HepG2 (cell line): ENCODE data around the gene COX4I2. TPM values are rescaled to one million over a fixed set of nuclear protein-coding genes. Genes with fewer than 3 reads are reported as not detected.

Experiments
- AFF4 ChIP-seq: sonication (generic); formaldehyde crosslinking; IDR thresholded peaks from 2 replicates; pipeline ENCODE4 v1.4.0; 2020; ENCODE audit warnings: missing genetic modification reagents
- BHLHE40 ChIP-seq: IDR thresholded peaks from 2 replicates; pipeline ENCODE4 v1.6.1; 2011; ENCODE audit warnings: low read length, improper control_type of control experiment
- DNMT3B ChIP-seq: conservative IDR thresholded peaks from 2 replicates; pipeline ENCODE4 v1.6.1; 2016; ENCODE audit warnings: missing biosample characterization, control low read depth
- GZF1 ChIP-seq: sonication (generic); formaldehyde crosslinking; IDR thresholded peaks from 2 replicates; pipeline ENCODE4 v1.5.1; 2020; ENCODE audit warnings: mild to moderate bottlenecking, missing genetic modification reagents
- HMG20A ChIP-seq: IDR thresholded peaks from 2 replicates; pipeline ENCODE4 v1.6.1; 2016; ENCODE audit warnings: borderline replicate concordance
- HMGXB4 ChIP-seq, 2 experiments: sonication (generic) in 1 of 2; formaldehyde crosslinking in 1 of 2; IDR thresholded peaks; 2 replicates each; pipeline versions ENCODE4 v1.4.0 to v1.6.1; 2018 to 2020; ENCODE audit warnings: missing genetic modification reagents in 2 of 2, borderline replicate concordance in 1 of 2, low read depth in 1 of 2, mild to moderate bottlenecking in 1 of 2, missing biosample characterization in 1 of 2
- NCOR1 ChIP-seq: fragments of 200-600 bp; sonication (generic); IDR thresholded peaks from 2 replicates; pipeline ENCODE4 v1.7.0; 2017; ENCODE audit warnings: antibody characterized with exemption, low read length, borderline replicate concordance
- SNAI1 ChIP-seq: sonication (generic); formaldehyde crosslinking; IDR thresholded peaks from 2 replicates; pipeline ENCODE4 v1.5.0; 2020; ENCODE audit warnings: mild to moderate bottlenecking, missing genetic modification reagents, borderline replicate concordance
- ZBTB7B ChIP-seq: sonication (generic); formaldehyde crosslinking; IDR thresholded peaks from 2 replicates; pipeline ENCODE4 v1.4.0; 2020; ENCODE audit warnings: missing genetic modification reagents
- ZMAT5 ChIP-seq: sonication (generic); formaldehyde crosslinking; IDR thresholded peaks from 2 replicates; pipeline ENCODE4 v1.5.0; 2020; ENCODE audit warnings: mild to moderate bottlenecking, low read depth, missing genetic modification reagents, borderline replicate concordance
- ZNF225 ChIP-seq: sonication (generic); formaldehyde crosslinking; IDR thresholded peaks from 2 replicates; pipeline ENCODE4 v1.4.0; 2020; ENCODE audit warnings: mild to moderate bottlenecking, missing genetic modification reagents
- ZNF232 ChIP-seq: sonication (generic); formaldehyde crosslinking; IDR thresholded peaks from 2 replicates; pipeline ENCODE4 v1.4.0; 2020; ENCODE audit warnings: missing genetic modification reagents, borderline replicate concordance
- ZNF276 ChIP-seq: sonication (generic); formaldehyde crosslinking; IDR thresholded peaks from 2 replicates; pipeline ENCODE4 v1.4.0; 2020; ENCODE audit warnings: mild to moderate bottlenecking, low read depth, missing genetic modification reagents
- ZNF549 ChIP-seq: sonication (generic); formaldehyde crosslinking; IDR thresholded peaks from 2 replicates; pipeline ENCODE4 v1.5.0; 2020; ENCODE audit warnings: missing genetic modification reagents
- ZNF615 ChIP-seq: sonication (generic); formaldehyde crosslinking; IDR thresholded peaks from 2 replicates; pipeline ENCODE4 v1.5.0; 2020; ENCODE audit warnings: mild to moderate bottlenecking, missing genetic modification reagents, borderline replicate concordance
- polyA plus RNA-seq, 8 experiments: library from polyadenylated mRNA; depleted of rRNA in 3 of 8; stranded (reverse) in 7 of 8; unstranded in 1 of 8; fragments of >200 nt; fragmentation: Illumina TruSeq in 4 of 8; extraction: Trizol in 4 of 8; gene quantifications; 2 replicates each; pipeline versions ENCODE4 v1.2.1 to v1.2.3, GENCODE V29; 2011 to 2016; ENCODE audit warnings: low read depth in 4 of 8, missing spikeins in 1 of 8, mixed read lengths in 1 of 8; ENCODE audit not compliant: insufficient read depth in 1 of 8
- total RNA-seq, 5 experiments: library from RNA; depleted of rRNA; stranded (reverse); fragments of >200 nt; fragmentation: Illumina TruSeq; extraction: Trizol; gene quantifications; 2 replicates each; pipeline ENCODE4 v1.2.3, GENCODE V29; 2016; ENCODE audit warnings: low read depth in 1 of 5
- TF ChIP-seq, protein P1 (sequence below): sonication (generic); formaldehyde crosslinking; IDR thresholded peaks from 2 replicates; pipeline ENCODE4 v1.5.0; 2020; ENCODE audit warnings: missing genetic modification reagents

The COX4I2 gene
- total and polyA plus RNA-seq, 2 of the 13 experiments (the other 11 are each of a cell fraction or from before 2014, with no cell fraction given) = 1.1 TPM; not detected in 1

- TF ChIP-seq AFF4 (CRISPR knock-in tag) (peak; percentile 100), ZNF276 (CRISPR knock-in tag) (peak; percentile 22), DNMT3B (CRISPR knock-in tag) (peak; percentile 98), GZF1 (CRISPR knock-in tag) (peak; percentile 86; the same call in 1 of the 2 replicates), ZNF232 (CRISPR knock-in tag) (peak; percentile 76), ZNF549 (CRISPR knock-in tag) (peak; percentile 46; the same call in 1 of the 2 replicates), ZBTB7B (CRISPR knock-in tag) (peak; percentile 74), NCOR1 (no peak; the same call in 1 of the 2 replicates), SNAI1 (CRISPR knock-in tag) (no peak), ZNF615 (CRISPR knock-in tag) (peak; percentile 94), ZNF225 (CRISPR knock-in tag) (peak; percentile 95), HMGXB4 (CRISPR knock-in tag; IDR thresholded peaks at IDR 0.05; ENCODE audit: borderline replicate concordance in 1 of 2, low read depth in 1 of 2) (peak; percentile 87 to 94; a peak in 3 of 4 replicates), BHLHE40 (peak; percentile 49; the same call in 1 of the 2 replicates), ZMAT5 (CRISPR knock-in tag) (0 out of 2 replicates have a peak, but pooled peaks have one; percentile 72), HMG20A (CRISPR knock-in tag) (no peak; the same call in 1 of the 2 replicates)
- TF ChIP-seq, protein P1, sequence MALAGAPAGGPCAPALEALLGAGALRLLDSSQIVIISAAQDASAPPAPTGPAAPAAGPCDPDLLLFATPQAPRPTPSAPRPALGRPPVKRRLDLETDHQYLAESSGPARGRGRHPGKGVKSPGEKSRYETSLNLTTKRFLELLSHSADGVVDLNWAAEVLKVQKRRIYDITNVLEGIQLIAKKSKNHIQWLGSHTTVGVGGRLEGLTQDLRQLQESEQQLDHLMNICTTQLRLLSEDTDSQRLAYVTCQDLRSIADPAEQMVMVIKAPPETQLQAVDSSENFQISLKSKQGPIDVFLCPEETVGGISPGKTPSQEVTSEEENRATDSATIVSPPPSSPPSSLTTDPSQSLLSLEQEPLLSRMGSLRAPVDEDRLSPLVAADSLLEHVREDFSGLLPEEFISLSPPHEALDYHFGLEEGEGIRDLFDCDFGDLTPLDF (CRISPR knock-in tag) = no peak; the same call in none of the 2 replicates
These were observed 32.4 kb upstream of the COX4I2 start, which contains the start of gene ID1 (continued) for GRCh38 chr20:31605031-31605901.
